ENCODE data around the gene LCNL1.
A peak's percentile ranks its signal among the peaks of the same experiment; 100 is the strongest.

The LCNL1 gene

GRCh38 chr9:136947028-136947891 is 35.5 kb upstream of the LCNL1 start:
- no peak for DNase-seq (ENCODE audit: low read depth)

GRCh38 chr9:136947955-136948510 is 34.8 kb upstream of the LCNL1 start:
- no peak for DNase-seq (ENCODE audit: low read depth)

GRCh38 chr9:136949239-136949816 is 33.5 kb upstream of the LCNL1 start:
- no peak for DNase-seq (ENCODE audit: low read depth)

- peak; percentile 94 for DNase-seq (ENCODE audit: low read depth)
Measured at GRCh38 chr9:136949817-136950655, 32.8 kb upstream of the LCNL1 start.

- no peak for DNase-seq (ENCODE audit: low read depth)
Measured at GRCh38 chr9:136950656-136951276, 32.0 kb upstream of the LCNL1 start.

GRCh38 chr9:136951541-136952320 is 31.1 kb upstream of the LCNL1 start, which contains the start of gene LCN12:
Gene LCN12 (plus strand): TSS chr9:136952273. CDS start chr9:136952328, 55 bp downstream.
- DNase-seq (ENCODE audit: low read depth), result no peak

GRCh38 chr9:136952321-136952850 is 30.4 kb upstream of the LCNL1 start:
- no peak for DNase-seq (ENCODE audit: low read depth)

GRCh38 chr9:136952876-136953770 is 29.7 kb upstream of the LCNL1 start:
- DNase-seq (ENCODE audit: low read depth), result no peak

- DNase-seq (ENCODE audit: low read depth), result no peak
Measured at GRCh38 chr9:136953771-136954269, 29.0 kb upstream of the LCNL1 start.

GRCh38 chr9:136954270-136955083 is 28.3 kb upstream of the LCNL1 start:
- no peak for DNase-seq (ENCODE audit: low read depth)

- DNase-seq (ENCODE audit: low read depth), result no peak
Measured at GRCh38 chr9:136955202-136955942, 27.4 kb upstream of the LCNL1 start.

GRCh38 chr9:136955943-136956335 is 26.9 kb upstream of the LCNL1 start:
- DNase-seq (ENCODE audit: low read depth), result no peak

GRCh38 chr9:136956604-136957003 is 26.2 kb upstream of the LCNL1 start:
- DNase-seq (ENCODE audit: low read depth), result no peak

- no peak for DNase-seq (ENCODE audit: low read depth)
Measured at GRCh38 chr9:136957461-136957860, 25.3 kb upstream of the LCNL1 start.

GRCh38 chr9:136957901-136958300 is 24.9 kb upstream of the LCNL1 start:
- no peak for DNase-seq (ENCODE audit: low read depth)

GRCh38 chr9:136958473-136958872 is 24.3 kb upstream of the LCNL1 start:
- no peak for DNase-seq (ENCODE audit: low read depth)

GRCh38 chr9:136958898-136959850 is 23.6 kb upstream of the LCNL1 start:
- no peak for DNase-seq (ENCODE audit: low read depth)
